A172 (cell line): ENCODE data around the gene GYPA. TPM values are rescaled to one million over a fixed set of nuclear protein-coding genes. Genes with fewer than 3 reads are reported as not detected.

ENCODE experiments used
- total RNA-seq: library from RNA; depleted of rRNA; stranded (reverse); fragments of >200 nt; shearing (Covaris generic); gene quantifications from 2 replicates; pipeline ENCODE4 v1.2.3, GENCODE V29; 2014; rRNA removed

Gene GYPA
- total RNA-seq, 1 experiment from 2014 or later: not detected

Other genes with a start within 250 kb of the GYPA start
- not detected in 2 replicates for gene GYPE, start 235.2 kb downstream of the GYPA start, total RNA-seq
- gene GYPB, start 121.3 kb downstream of the GYPA start, total RNA-seq: not detected in 2 replicates